Upper lobe of left lung (tissue), 6 donors: Measurements from ENCODE around the gene PEX14. TPM values are rescaled to one million over a fixed set of nuclear protein-coding genes. Genes with fewer than 3 reads are reported as not detected.

Source experiments
- ATAC-seq, 2 donors: fragments of 200-7000 bp; cut with Tn5 transposase; one replicate each; pipeline ENCODE4 v1.9.1; 2022; ENCODE audit warnings: mild to moderate bottlenecking in 2 of 2, moderate library complexity in 2 of 2; ENCODE audit not compliant: low FRiP score in 2 of 2
- DNase-seq, 2 donors: peaks; one replicate each; pipeline ENCODE4 v3.0.0-alpha.2; 2019 to 2020
- H3K27ac ChIP-seq, 4 donors: fragments of 200-600 bp; sonication (generic); one replicate each; pipeline ENCODE4 v1.5.1; 2016 to 2019
- H3K27me3 ChIP-seq, 4 donors: fragments of 200-600 bp; sonication (generic); one replicate each; pipeline ENCODE4 v1.5.1; 2017 to 2019
- H3K36me3 ChIP-seq, 4 donors: fragments of 200-600 bp; sonication (generic); one replicate each; pipeline ENCODE4 v1.5.1; 2016 to 2019
- H3K4me1 ChIP-seq, 4 donors: fragments of 200-600 bp; sonication (generic); one replicate each; pipeline ENCODE4 v1.5.1; 2018 to 2019
- H3K4me3 ChIP-seq, 4 donors: fragments of 200-600 bp; sonication (generic); one replicate each; pipeline ENCODE4 v1.5.1; 2017 to 2019; ENCODE audit warnings: mild to moderate bottlenecking in 2 of 4, moderate library complexity in 1 of 4
- H3K9me3 ChIP-seq, 4 donors: fragments of 200-600 bp; sonication (generic); one replicate each; pipeline ENCODE4 v1.5.1; 2018 to 2019
- EP300 ChIP-seq, 4 donors: sonication (generic); formaldehyde crosslinking; IDR thresholded peaks; one replicate each; pipeline ENCODE4 v1.5.1; 2017; ENCODE audit warnings: antibody characterized with exemption in 4 of 4, control low read depth in 2 of 4
- POLR2A ChIP-seq, 4 donors: fragments of 450-650 bp; IDR thresholded peaks; one replicate each; pipeline ENCODE4 v1.5.1; 2016 to 2017; ENCODE audit warnings: antibody characterized with exemption in 4 of 4, mild to moderate bottlenecking in 2 of 4
- POLR2AphosphoS5 ChIP-seq, 2 donors: sonication (generic); formaldehyde crosslinking; IDR thresholded peaks; one replicate each; pipeline ENCODE4 v1.5.1; 2017; ENCODE audit warnings: antibody characterized with exemption in 2 of 2
- WGBS, 2 donors: methylation state at CpG; one replicate each; pipeline ENCODE4 v1.1.5; 2017 to 2018; 5-methylcytosine and 5-hydroxymethylcytosine counted together
- total RNA-seq, 6 donors: library from RNA; depleted of rRNA in 4 of 6; stranded (reverse); fragments of >200 nt in 4 of 6; gene quantifications; one replicate each; pipeline versions ENCODE4 v1.1.0 to v1.2.1, GENCODE V29; 2016 to 2021
- TF ChIP-seq, protein P1 (sequence below), 6 experiments: fragments of 450-650 bp in 4 of 6; fragments of 200-600 bp in 2 of 6; sonication (generic) in 2 of 6; IDR thresholded peaks; one replicate each; pipeline ENCODE4 v1.5.1; 2016 to 2019; ENCODE audit warnings: antibody characterized with exemption in 6 of 6
- donor health status: DM: no; HTN: no; CAD: no; lungs with moderate emphysema.
- donor health status: DM: no; HTN: yes; CAD: no; lungs with severe emphysema.

Gene PEX14
- total RNA-seq, 6 donors from 2014 or later = 21.2 to 43.0 (median 29.9) TPM

DNA sequence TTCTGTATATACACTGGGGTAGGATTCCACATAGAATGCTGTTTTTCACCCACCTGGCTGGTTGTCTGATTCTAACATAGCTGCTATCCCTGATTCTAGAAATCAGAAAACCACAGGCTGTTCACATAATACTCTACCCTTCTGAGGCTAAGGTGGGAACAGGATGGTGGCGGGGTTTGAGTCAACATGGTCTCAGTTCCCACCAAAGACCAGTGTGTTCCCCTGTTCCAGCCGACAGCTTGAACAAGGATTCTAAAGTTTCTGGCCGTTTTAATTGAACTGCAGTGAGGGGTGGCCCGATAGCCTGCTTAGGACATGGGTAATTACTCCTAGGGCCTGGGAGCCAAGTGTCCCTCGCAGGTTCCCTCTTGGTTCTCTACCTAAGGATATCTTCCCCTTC, 38.4 kb downstream of the PEX14 start:
- H3K4me3 ChIP-seq = no peak overlapping the region
- no peaks in the 10 kb centered on the region for H3K9me3 ChIP-seq
- ATAC-seq (no peak), DNase-seq (no peak)
- WGBS, 2 donors = 78 to 100% methylated on average over 5 of the region's 5 CpGs
- peaks cover 50 to 90% (median 64%) of the 10 kb centered on the region in 4 donors for H3K4me1 ChIP-seq
- no peaks in the 10 kb centered on the region for H3K27me3 ChIP-seq
- H3K27ac ChIP-seq = peak overlapping the region in 1 of 4 donors; percentile 70
- no peaks in the 10 kb centered on the region for H3K36me3 ChIP-seq
- TF ChIP-seq, protein P1, sequence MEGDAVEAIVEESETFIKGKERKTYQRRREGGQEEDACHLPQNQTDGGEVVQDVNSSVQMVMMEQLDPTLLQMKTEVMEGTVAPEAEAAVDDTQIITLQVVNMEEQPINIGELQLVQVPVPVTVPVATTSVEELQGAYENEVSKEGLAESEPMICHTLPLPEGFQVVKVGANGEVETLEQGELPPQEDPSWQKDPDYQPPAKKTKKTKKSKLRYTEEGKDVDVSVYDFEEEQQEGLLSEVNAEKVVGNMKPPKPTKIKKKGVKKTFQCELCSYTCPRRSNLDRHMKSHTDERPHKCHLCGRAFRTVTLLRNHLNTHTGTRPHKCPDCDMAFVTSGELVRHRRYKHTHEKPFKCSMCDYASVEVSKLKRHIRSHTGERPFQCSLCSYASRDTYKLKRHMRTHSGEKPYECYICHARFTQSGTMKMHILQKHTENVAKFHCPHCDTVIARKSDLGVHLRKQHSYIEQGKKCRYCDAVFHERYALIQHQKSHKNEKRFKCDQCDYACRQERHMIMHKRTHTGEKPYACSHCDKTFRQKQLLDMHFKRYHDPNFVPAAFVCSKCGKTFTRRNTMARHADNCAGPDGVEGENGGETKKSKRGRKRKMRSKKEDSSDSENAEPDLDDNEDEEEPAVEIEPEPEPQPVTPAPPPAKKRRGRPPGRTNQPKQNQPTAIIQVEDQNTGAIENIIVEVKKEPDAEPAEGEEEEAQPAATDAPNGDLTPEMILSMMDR (IDR thresholded peaks at IDR 0.05) = no peak
- TF ChIP-seq POLR2AphosphoS5 (IDR thresholded peaks at IDR 0.05) (no peak), EP300 (IDR thresholded peaks at IDR 0.05) (no peak), POLR2A (IDR thresholded peaks at IDR 0.05) (no peak)

DNA sequence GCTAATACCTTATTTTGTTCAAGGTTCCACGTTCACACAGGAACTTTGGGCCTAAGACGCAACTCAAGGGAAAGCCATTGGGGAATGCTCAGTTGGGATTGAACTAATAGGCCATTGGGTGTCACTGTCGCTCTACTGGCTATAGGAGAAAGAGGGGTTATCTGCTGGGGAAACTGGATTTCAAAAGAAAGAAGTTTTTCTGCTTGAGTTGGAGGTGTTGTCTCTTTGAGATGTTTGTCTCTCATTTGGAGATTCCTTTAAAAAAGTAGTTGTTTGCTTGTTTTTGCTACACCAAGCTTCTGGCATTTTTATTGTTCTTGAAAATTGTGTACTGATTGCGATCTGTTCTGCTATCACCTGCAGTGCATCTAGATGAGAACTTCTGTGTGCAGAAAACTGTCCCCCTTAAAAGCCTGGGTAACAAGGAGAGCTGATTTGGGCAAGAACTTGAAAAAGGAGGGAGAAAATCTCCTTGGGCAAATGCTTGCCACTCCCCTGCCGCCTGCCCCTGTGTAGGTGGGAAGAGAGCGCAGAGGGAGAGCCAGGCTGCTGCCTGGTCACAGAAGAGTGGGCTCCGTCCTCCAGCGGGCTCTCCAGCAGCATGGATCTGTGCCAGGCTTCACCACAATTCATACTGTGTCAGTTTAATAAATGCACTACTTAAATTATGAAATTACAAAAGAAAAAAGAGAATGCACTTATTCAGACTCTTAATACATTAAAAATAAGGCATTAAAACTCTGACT, 39.9 kb downstream of the PEX14 start:
- Histone ChIP-seq H3K4me3 (no peak overlapping the region), H3K36me3 (no peaks in the 10 kb centered on the region), H3K27ac (peak overlapping the region in 2 of 4 donors; percentile 28 to 73), H3K9me3 (no peaks in the 10 kb centered on the region), H3K4me1 (peaks cover 53 to 80% (median 68%) of the 10 kb centered on the region in 4 donors), H3K27me3 (no peaks in the 10 kb centered on the region)
- TF ChIP-seq, protein P1 (IDR thresholded peaks at IDR 0.05) = peak; percentile 20 to 68 (median 50)
- TF ChIP-seq POLR2A (IDR thresholded peaks at IDR 0.05) = no peak
- no peak for DNase-seq
- no peak for ATAC-seq
- WGBS, 2 donors = 49 to 52% methylated on average over 8 of the region's 8 CpGs

DNA sequence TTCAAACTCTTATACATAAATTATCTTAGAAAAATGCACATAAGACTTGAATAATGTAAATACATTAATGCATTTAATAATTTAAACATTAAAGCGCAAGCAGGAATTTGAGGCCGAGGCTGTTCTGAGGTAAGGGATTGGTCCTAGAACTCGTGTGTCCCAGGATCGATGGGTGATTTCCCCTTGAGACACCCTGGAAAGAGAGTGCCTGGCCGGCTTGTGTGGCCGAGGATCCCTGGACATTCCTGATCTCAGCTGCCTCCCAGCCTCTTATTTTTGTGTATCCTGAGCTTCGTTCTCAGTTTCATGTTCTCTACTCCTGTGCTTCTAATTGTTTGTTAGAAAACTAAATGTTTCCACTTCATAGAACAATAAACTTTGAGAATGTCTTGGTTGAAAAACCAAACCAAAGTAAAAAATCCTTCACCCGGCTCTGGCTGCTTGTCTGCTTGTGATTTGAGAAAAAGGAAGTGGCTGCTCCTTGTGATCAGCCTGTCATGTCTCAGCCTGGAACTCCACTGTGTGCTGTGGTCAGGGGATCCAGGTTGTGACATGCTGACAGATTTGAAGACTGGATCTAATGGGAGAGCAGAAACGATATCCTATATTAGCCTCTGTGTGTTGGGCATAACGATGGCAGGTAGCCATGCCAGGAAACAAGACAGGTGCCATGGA, 40.7 kb downstream of the PEX14 start:
- TF ChIP-seq POLR2A (IDR thresholded peaks at IDR 0.05) = no peak
- TF ChIP-seq, protein P1 (IDR thresholded peaks at IDR 0.05) = no peak
- no peak for TF ChIP-seq EP300 (IDR thresholded peaks at IDR 0.05)
- TF ChIP-seq POLR2AphosphoS5 (IDR thresholded peaks at IDR 0.05) = no peak
- peak overlapping the region; percentile 55 to 73 (median 66) for H3K27ac ChIP-seq
- ATAC-seq = peak in 1 of 2 donors; percentile 47
- H3K4me1 ChIP-seq = peaks cover 45 to 78% (median 61%) of the 10 kb centered on the region in 4 donors
- H3K36me3 ChIP-seq = no peaks in the 10 kb centered on the region
- no peaks in the 10 kb centered on the region for H3K27me3 ChIP-seq
- H3K9me3 ChIP-seq = no peaks in the 10 kb centered on the region
- peak in 1 of 2 donors; percentile 63 for DNase-seq
- WGBS, 2 donors = 46 to 49% methylated on average over 10 of the region's 10 CpGs
- H3K4me3 ChIP-seq = no peak overlapping the region

DNA sequence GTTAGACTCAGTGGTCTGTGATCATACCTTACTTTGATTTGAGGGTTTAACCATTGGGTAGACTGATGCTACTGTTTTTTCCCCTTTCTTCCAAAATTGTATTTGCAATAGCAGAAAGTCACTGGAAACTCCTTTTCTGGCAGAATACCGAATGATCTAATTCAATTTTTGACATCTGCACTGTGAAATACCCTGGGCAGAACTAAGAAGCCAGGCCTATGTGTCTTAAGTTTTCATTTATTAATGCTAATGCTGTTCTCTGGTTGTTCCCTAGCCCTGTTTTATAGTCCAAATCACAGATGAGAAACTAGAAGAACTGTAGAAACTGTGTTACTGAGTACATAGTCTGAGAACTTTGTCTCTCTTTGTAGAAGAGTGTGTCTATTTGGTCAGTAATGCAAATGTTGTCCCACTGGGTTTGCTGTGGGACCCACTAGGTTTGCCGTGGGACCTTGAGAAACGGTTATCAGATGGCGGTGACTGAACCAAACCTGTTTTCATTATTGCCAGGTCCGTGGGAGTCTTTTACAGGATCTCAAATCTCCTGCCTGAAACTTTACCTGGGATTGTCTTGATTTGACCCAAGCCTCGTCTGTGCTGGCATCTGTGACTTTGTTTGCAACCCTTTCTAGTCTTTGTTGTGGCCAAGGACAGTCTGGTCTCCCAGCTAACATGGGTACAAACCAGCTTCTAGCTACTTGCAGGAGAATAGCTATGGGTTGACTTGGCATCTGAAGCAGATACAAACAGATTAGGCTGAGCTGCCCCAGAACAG, 41.4 kb downstream of the PEX14 start:
- Histone ChIP-seq H3K4me3 (no peak overlapping the region), H3K27me3 (no peaks in the 10 kb centered on the region), H3K27ac (peak overlapping the region; percentile 55 to 73 (median 66)), H3K36me3 (no peaks in the 10 kb centered on the region), H3K4me1 (peaks cover 38 to 71% (median 54%) of the 10 kb centered on the region in 4 donors), H3K9me3 (no peaks in the 10 kb centered on the region)
- no peak for DNase-seq
- ATAC-seq = peak in 1 of 2 donors; percentile 45
- no peak for TF ChIP-seq POLR2A (IDR thresholded peaks at IDR 0.05)
- TF ChIP-seq, protein P1 (IDR thresholded peaks at IDR 0.05) = no peak
- no peak for TF ChIP-seq EP300 (IDR thresholded peaks at IDR 0.05)
- no peak for TF ChIP-seq POLR2AphosphoS5 (IDR thresholded peaks at IDR 0.05)
- WGBS, 2 donors = 75 to 78% methylated on average over 6 of the region's 6 CpGs
